Endothelial cell of umbilical vein (primary cell): ENCODE results near the gene MCHR1. TPM values are rescaled to one million over a fixed set of nuclear protein-coding genes. Genes with fewer than 3 reads are reported as not detected.

Experiments used
- BruUV-seq: library from RNA; stranded (reverse); fragments of 400-500 nt; replicated peaks from 2 replicates; lab custom pipeline; 2021; lab: Mats Ljungman, UMichigan
- CTCF ChIA-PET: fragments of 300-600, 350-600 bp; sonication (Branson Sonifier 250); formaldehyde crosslinking; loops from one replicate; lab custom pipeline; 2021; ENCODE audit warnings: antibody characterized with exemption, inconsistent platforms; lab: Charles Lee
- POLR2A ChIA-PET: fragments of 300-600, 350-600 bp; sonication (Branson Sonifier 250); formaldehyde crosslinking; loops from one replicate; lab custom pipeline; 2021; ENCODE audit warnings: antibody characterized with exemption, inconsistent platforms; lab: Charles Lee
- DNase-seq: peaks from one replicate; pipeline ENCODE4 v3.0.0-alpha.2; 2011; ENCODE audit warnings: low read depth, low spot score
- FAIRE-seq: peaks from 2 replicates; lab custom pipeline; 2011; peaks lifted over from hg19 to GRCh38; lab: Jason Lieb, UNC
- H2AFZ ChIP-seq: 2 replicates; pipeline ENCODE4 v1.6.0; 2012; ENCODE audit warnings: low read depth, low read length, control low read depth, inconsistent platforms
- H3K27ac ChIP-seq: 2 replicates; pipeline ENCODE4 v1.5.1; 2011; ENCODE audit warnings: low read depth, mild to moderate bottlenecking, control low read depth, low read length, moderate library complexity; ENCODE audit not compliant: insufficient read depth
- H3K27me3 ChIP-seq, 2 experiments: 2 replicates each; pipeline versions ENCODE4 v1.6.0 to v1.6.1; 2011; ENCODE audit warnings: low read length in 2 of 2, mixed read lengths in 1 of 2; ENCODE audit not compliant: control insufficient read depth in 2 of 2, insufficient read depth in 2 of 2
- H3K36me3 ChIP-seq, 2 experiments: 2 replicates in 1 of 2; 3 replicates in 1 of 2; pipeline ENCODE4 v1.5.1; 2011; ENCODE audit warnings: low read length in 2 of 2, mild to moderate bottlenecking in 1 of 2, moderate library complexity in 1 of 2; ENCODE audit not compliant: control insufficient read depth in 2 of 2, insufficient read depth in 2 of 2; ENCODE audit errors: extremely low read depth in 1 of 2
- H3K4me1 ChIP-seq: 3 replicates; pipeline ENCODE4 v1.5.1; 2011; ENCODE audit warnings: mild to moderate bottlenecking, low read length; ENCODE audit not compliant: control insufficient read depth, insufficient read depth; ENCODE audit errors: extremely low read depth
- H3K4me2 ChIP-seq: 2 replicates; pipeline ENCODE4 v1.6.1; 2011; ENCODE audit warnings: low read length, control low read depth, mixed read lengths; ENCODE audit not compliant: insufficient read depth
- H3K4me3 ChIP-seq, 3 experiments: fragments of 200-600 bp in 1 of 3; sonication (generic), shearing (Covaris generic) in 1 of 3; replicated peaks in 1 of 3; 2 replicates each; pipeline ENCODE4 v1.5.1; 2011 to 2016; ENCODE audit warnings: control low read depth in 3 of 3, low read length in 3 of 3, mild to moderate bottlenecking in 2 of 3, inconsistent platforms in 1 of 3, low read depth in 1 of 3, moderate library complexity in 1 of 3; ENCODE audit not compliant: insufficient read depth in 1 of 3
- H3K79me2 ChIP-seq: 2 replicates; pipeline ENCODE4 v1.6.0; 2012; ENCODE audit warnings: low read length, inconsistent platforms; ENCODE audit not compliant: control insufficient read depth, insufficient read depth
- H3K9ac ChIP-seq: replicated peaks from 2 replicates; pipeline ENCODE3; 2011; ENCODE audit warnings: low read length, control low read depth; ENCODE audit not compliant: insufficient read depth; ENCODE audit errors: extremely low read depth
- H3K9me1 ChIP-seq: replicated peaks from 3 replicates; pipeline ENCODE4 v1.6.0; 2011; ENCODE audit warnings: mild to moderate bottlenecking, low read length; ENCODE audit not compliant: control insufficient read depth, insufficient read depth; ENCODE audit errors: extremely low read depth
- H3K9me3 ChIP-seq: replicated peaks from 2 replicates; pipeline ENCODE4 v1.5.1; 2012; ENCODE audit warnings: low read length, inconsistent platforms; ENCODE audit not compliant: control insufficient read depth, insufficient read depth
- H4K20me1 ChIP-seq: replicated peaks from 2 replicates; pipeline ENCODE3; 2011; ENCODE audit warnings: mild to moderate bottlenecking, low read length; ENCODE audit not compliant: control insufficient read depth, insufficient read depth; ENCODE audit errors: extremely low read depth
- CTCF ChIP-seq, 2 donors: IDR thresholded peaks; 1 replicate in 1 of 2; 2 replicates in 1 of 2; pipeline ENCODE4 v1.5.1; 2011; ENCODE audit warnings: low read length in 2 of 2, mild to moderate bottlenecking in 2 of 2, moderate library complexity in 2 of 2, control low read depth in 1 of 2, inconsistent platforms in 1 of 2, low read depth in 1 of 2; ENCODE audit not compliant: insufficient read depth in 1 of 2; ENCODE audit errors: extremely low read depth in 1 of 2
- EZH2 ChIP-seq: IDR thresholded peaks from 2 replicates; pipeline ENCODE4 v1.6.1; 2012; ENCODE audit warnings: borderline replicate concordance, low read depth, mild to moderate bottlenecking, moderate library complexity, low read length, inconsistent platforms; ENCODE audit not compliant: severe bottlenecking
- FOS ChIP-seq: IDR thresholded peaks from 2 replicates; pipeline ENCODE4 v1.6.1; 2011; ENCODE audit warnings: mild to moderate bottlenecking, low read length, moderate library complexity, borderline replicate concordance; ENCODE audit not compliant: insufficient read depth
- GATA2 ChIP-seq: IDR thresholded peaks from 2 replicates; pipeline ENCODE4 v1.7.0; 2011; ENCODE audit warnings: low read depth, mild to moderate bottlenecking, moderate library complexity, mixed read lengths, low read length; ENCODE audit not compliant: insufficient read length, insufficient read depth
- JUN ChIP-seq: IDR thresholded peaks from 2 replicates; pipeline ENCODE4 v1.6.1; 2011; ENCODE audit warnings: borderline replicate concordance, low read depth; ENCODE audit not compliant: insufficient read length, insufficient read depth
- MYC ChIP-seq: IDR thresholded peaks from one replicate; pipeline ENCODE4 v1.6.1; 2011; ENCODE audit warnings: mild to moderate bottlenecking, low read depth, low read length
- POLR2A ChIP-seq: IDR thresholded peaks from 2 replicates; pipeline ENCODE4 v1.6.1; 2012; ENCODE audit warnings: low read depth, mild to moderate bottlenecking, control low read depth, low read length
- POLR2AphosphoS5 ChIP-seq: IDR thresholded peaks from 2 replicates; pipeline ENCODE4 v1.6.1; 2012; ENCODE audit warnings: low read depth, mild to moderate bottlenecking, control low read depth, low read length, moderate library complexity; ENCODE audit not compliant: insufficient read depth
- dilution Hi-C: fragments of 300-500 bp; cut with MboI; formaldehyde crosslinking; loops from one replicate; pipeline ENCODE4 v1.15.0; 2019; ENCODE audit warnings: low sequenced_read_pairs; ENCODE audit not compliant: extremely low pct_ligation_motif_present
- intact Hi-C: fragments of 100-400 bp; cut with micrococcal nuclease; formaldehyde crosslinking; loops from one replicate; pipeline ENCODE4 v1.10.0; 2022
- polyA plus RNA-seq, 4 experiments: library from polyadenylated mRNA; depleted of rRNA in 3 of 4; stranded (reverse) in 3 of 4; unstranded in 1 of 4; fragments of >200 nt; gene quantifications; 2 replicates each; pipeline versions ENCODE4 v1.2.1 to v1.2.3, GENCODE V29; 2011 to 2012; ENCODE audit warnings: missing spikeins in 1 of 4
- total RNA-seq: library from RNA; stranded (reverse); gene quantifications from 2 replicates; pipeline ENCODE4 v1.2.3, GENCODE V29; 2021
- TF ChIP-seq, protein P1 (sequence below): IDR thresholded peaks from 2 replicates; pipeline ENCODE4 v1.6.1; 2011; ENCODE audit not compliant: insufficient read depth, insufficient read length

The MCHR1 gene
- total and polyA plus RNA-seq, 2 donors (not counting 3 experiments of a cell fraction or from before 2014, with no cell fraction given) = not detected

- H3K9me1 ChIP-seq = no peaks in the 10 kb centered on the region
- ChIA-PET POLR2A (no interaction called here), CTCF (interaction anchor here (2.1 kb wide), 1 partner anchor 25 kb away, joined by 7 read pairs; no protein-coding TSS in a partner anchor)
- H3K4me3 ChIP-seq = no peak overlapping the region
- no peak overlapping the region for H3K9ac ChIP-seq
- BruUV-seq = no TSS peak
- H3K9me3 ChIP-seq = no peaks in the 10 kb centered on the region
- no peaks in the 10 kb centered on the region for H3K27me3 ChIP-seq
- FAIRE-seq = no peak
- intact Hi-C loops = no loop called here
- H3K4me2 ChIP-seq = no peak overlapping the region
- DNase-seq = no peak
- no peak overlapping the region for H2AFZ ChIP-seq
- TF ChIP-seq EZH2 = no peak
- no peak for TF ChIP-seq POLR2AphosphoS5
- TF ChIP-seq GATA2 = no peak
- no peak for TF ChIP-seq MYC
- no peak for TF ChIP-seq CTCF (IDR thresholded peaks at IDR 0.05; ENCODE audit: extremely low read depth in 1 of 2, insufficient read depth in 1 of 2, low read depth in 1 of 2, low read length in 2 of 2)
- TF ChIP-seq POLR2A = no peak
- TF ChIP-seq, protein P1, sequence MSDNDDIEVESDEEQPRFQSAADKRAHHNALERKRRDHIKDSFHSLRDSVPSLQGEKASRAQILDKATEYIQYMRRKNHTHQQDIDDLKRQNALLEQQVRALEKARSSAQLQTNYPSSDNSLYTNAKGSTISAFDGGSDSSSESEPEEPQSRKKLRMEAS = no peak
- no peak for TF ChIP-seq FOS
- no peak for TF ChIP-seq JUN
- dilution Hi-C loops = no loop called here
- H3K36me3 ChIP-seq = no peaks in the 10 kb centered on the region
- H3K27ac ChIP-seq = no peak overlapping the region
- H4K20me1 ChIP-seq = no peaks in the 10 kb centered on the region
- H3K4me1 ChIP-seq = peaks cover 4% of the 10 kb centered on the region
- H3K79me2 ChIP-seq = no peaks in the 10 kb centered on the region
Observed at GRCh38 chr22:40708177-40708576, 28.9 kb downstream of the MCHR1 start.
